Measurements from ENCODE around the gene FSIP1.

FSIP1 gene

DNA sequence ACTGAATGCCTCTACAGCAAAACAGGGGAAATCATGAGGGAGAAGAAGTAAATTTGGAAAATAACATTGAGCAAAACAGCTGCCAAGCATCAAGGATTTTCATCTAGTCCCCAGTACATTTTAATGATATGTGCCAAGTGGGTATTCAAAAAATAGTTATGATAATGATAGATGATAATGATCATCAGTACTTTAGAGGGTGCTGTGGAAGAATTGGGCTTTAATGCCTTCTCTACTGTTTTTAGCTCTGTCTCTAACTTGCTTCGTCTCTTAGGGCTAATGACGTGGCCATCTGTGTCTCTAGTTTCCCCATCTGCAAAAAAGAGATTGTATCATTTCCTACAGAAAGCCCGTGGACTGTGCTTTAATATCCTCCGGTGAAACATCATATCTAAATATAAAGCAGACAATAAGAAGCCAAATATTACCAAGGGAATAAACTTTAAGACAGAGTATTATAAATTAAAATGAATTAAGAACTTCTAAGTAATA lies 10.2 kb upstream of the FSIP1 start:
- no peak for DNase-seq (ENCODE audit: low spot score)

DNA sequence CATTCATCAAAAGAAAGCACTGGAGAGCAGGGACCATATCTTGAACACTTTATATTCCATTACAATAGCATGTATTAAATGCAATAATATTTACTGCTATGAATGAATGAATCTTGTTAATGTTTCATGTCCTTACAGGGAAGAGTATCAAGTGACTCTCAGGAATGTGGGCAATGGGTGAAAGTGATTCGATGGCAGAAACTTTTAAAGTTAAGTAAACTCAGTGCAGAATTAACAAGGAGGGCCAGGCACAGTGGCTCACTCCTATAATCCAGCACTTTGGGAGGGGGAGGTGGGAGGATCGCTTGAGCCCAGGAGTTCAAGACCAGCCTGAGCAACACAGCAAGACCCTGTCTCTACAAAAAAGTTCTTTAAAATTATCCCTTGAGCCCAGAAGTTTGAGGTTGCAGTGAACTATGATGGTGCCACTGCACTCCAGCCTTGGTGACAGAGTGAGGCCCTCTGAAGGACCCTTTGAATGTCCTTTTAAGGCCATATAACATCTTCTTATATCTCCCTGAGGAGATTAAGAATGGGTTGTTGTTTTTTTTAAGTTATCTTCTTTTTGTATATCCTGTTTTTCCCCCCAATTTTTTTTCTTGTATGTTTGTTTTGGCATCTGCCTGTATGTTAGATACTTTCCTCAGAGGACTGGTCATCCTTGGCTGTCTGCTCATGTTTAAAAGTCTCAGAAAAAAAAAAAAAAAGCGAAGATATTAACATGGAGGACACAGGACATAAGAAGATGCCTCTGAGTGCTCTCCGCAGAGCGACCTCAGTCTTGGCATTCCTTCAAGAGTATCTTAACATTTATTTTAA lies 9.6 kb upstream of the FSIP1 start:
- no peak for DNase-seq (ENCODE audit: low spot score)

GRCh38 chr15:39789736-39790135 lies 7.1 kb upstream of the FSIP1 start:
- DNase-seq (ENCODE audit: low spot score), result no peak

- DNase-seq (ENCODE audit: low spot score), result no peak
These were observed 6.3 kb upstream of the FSIP1 start for GRCh38 chr15:39788800-39789565.

DNA sequence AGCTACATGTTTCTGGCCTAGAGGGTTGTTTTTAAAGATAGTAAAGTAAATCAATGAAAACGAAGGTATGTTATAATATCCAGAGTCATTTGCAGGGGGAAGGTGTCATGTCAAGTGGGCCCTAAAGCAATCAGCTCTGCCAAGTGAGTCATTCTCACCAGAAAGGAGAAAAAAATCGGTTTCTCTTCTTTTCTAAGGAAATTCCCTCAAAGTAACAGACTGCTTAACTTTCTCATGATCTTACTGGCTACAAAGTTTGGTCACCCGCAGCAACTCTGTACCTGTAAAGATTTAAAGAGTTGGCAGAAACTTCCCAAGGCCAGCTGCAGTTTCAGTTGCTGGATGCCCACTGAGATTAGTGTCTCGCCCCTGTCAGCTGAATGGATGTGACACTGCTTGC lies 5.5 kb upstream of the FSIP1 start:
- no peak for DNase-seq (ENCODE audit: low spot score)

DNA sequence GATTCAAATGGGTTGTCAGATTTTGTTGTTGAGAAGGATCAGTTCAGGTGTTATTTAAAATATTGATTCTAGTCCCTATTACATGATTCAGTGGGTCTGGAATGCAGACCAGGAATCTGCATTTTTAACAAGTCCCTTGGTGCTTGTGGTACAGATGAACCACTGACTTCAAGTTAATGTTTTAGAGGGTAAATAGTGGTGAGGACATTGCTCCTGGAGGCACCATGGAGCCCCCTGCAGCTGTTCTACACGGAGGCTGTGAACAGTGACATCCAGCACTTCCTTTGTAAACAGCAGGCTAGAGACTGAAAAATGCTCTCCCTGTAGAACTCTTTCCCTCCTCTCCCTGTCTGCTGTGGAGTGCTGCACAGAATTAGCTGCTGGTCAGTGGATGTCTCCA lies 4.8 kb upstream of the FSIP1 start:
- no peak for DNase-seq (ENCODE audit: low spot score)

DNA sequence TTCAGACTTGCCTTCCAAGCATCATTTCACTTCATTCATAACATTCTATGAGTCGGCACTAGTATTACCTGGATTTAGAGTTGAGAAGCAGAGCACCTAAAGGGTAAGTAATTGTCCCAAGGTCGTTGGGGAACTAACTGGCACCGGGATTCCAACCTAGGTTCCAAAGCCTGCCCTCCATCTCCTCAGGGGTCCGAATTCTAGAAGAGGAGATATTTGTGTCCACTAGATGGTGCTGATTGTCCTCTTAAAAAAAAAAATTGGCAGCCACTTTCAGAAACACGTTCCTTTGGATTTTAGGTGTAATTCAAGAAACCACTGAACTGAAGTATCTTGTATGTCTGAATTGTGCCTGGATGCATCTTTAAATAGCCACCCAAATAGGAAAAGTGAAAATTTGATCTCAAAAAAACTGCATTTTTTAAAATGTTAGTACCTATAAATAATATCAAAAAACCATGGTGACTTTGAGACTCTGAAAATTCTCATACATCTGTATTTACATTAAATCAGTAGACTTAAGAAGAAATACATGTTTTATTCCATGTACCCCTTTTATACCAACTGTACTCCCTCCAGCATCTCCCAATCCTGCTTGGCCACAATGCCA lies 3.9 kb upstream of the FSIP1 start:
- peak; percentile 59 for DNase-seq (ENCODE audit: low spot score)

DNA sequence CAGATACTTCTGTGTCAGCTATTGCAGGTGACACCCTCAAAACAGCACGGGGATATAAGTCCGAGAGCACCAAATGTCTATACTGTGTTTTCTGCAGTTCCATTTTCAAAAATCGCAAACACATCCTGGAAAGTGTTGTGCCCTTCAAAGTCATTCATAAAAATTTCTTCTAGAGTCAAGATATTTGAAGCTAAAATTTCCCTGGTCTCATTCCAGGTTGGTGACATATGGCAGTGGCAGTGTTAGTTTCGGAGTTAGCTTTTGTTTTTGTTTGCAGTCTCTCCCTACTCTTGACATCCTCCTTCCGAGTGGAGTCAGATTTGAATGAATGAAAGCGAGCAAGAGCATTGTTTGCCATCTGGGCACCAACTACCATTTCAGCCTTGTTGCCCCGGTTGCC lies 3.2 kb upstream of the FSIP1 start:
- no peak for DNase-seq (ENCODE audit: low spot score)

GRCh38 chr15:39785139-39785538 lies 2.5 kb upstream of the FSIP1 start:
- no peak for DNase-seq (ENCODE audit: low spot score)

DNA sequence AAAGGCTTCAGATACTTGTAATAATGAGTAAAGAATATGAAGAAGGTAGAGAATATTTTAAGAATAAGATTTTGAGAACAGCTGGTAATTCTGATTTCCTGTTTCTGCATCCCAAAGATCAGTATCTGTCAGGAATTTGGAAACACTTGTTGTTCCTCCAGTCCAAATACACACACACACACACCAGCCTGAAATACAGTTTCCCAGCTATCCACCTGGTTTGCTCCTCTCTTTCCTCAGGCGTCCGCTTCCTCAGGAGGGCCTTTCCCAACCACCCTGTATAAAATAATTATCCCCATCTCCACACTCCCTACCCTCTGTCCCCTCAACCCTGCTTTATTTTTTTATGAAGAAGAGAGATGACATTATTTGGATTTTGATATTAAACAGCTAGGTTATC lies 2.0 kb upstream of the FSIP1 start:
- DNase-seq (ENCODE audit: low spot score), result no peak

GRCh38 chr15:39784125-39784524 lies 1.5 kb upstream of the FSIP1 start:
- no peak for DNase-seq (ENCODE audit: low spot score)

DNA sequence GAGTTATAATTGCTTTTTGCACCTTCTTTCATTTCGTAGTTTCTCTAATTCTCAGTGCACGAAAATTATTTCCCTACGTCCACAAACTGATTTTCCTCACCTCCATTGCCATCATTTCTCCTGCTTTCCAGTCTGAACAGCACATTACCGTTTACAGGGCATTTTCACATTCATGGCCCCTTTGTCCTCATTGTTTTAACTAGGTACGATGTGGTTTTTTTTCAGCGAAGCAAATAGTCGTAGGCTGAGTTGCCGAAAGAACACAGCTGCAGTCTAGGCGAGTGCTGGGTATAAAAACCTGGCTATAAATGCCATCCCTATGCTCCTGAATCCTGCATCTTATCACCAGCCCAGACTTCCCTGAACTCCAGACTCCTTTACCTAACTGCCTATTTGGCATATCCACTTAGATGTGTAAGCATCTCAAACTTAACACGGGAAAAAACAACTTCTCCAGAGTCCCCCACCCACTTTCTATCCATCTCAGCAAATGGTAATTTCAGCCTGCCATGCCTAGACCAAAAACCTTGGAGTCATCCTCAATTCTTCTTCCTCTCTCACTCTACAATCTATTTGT lies 691 bp upstream of the FSIP1 start:
- no peak for DNase-seq (ENCODE audit: low spot score)

GRCh38 chr15:39781967-39782302 lies 706 bp downstream of the FSIP1 start:
- no peak for DNase-seq (ENCODE audit: low spot score)

DNA sequence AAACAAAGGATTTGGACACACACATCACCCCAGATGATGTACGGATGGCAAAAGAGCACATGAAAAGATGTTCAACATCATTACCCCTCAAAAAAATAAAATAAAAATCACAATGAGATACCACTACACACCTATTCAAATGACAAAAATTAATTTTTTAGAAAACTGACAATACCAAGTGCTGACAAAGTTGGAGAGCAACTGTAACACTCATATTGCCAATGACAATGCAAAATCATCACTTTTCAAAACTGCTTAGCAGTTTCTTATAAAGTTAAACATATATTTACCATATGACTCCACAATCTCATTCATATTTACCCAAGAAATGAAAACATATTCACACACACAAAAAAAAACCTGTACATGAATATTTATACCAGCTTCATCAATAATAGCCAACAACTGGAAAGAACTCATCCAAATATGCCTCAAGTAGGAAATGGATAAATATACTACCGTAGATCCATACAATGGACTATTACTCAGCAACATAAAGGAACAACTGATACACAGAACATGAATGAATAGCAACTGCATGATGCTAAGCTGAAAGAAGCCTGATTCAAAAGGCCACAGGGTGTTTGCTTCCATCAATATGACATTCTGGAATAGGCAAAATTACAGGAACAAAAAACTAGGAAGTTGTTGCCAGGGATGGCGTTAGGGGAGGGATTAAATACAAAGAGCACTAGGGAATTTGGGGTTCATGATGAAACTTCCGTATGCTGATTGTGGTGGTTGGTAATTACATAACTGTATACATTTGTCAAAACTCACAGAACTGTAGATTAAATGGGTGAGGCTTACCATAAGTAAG lies 1.3 kb downstream of the FSIP1 start:
- no peak for DNase-seq (ENCODE audit: low spot score)

- no peak for DNase-seq (ENCODE audit: low spot score)
These were observed 4.6 kb downstream of the FSIP1 start for GRCh38 chr15:39778021-39778420.

- no peak for DNase-seq (ENCODE audit: low spot score)
These were observed 5.1 kb downstream of the FSIP1 start for GRCh38 chr15:39777496-39777895.

DNA sequence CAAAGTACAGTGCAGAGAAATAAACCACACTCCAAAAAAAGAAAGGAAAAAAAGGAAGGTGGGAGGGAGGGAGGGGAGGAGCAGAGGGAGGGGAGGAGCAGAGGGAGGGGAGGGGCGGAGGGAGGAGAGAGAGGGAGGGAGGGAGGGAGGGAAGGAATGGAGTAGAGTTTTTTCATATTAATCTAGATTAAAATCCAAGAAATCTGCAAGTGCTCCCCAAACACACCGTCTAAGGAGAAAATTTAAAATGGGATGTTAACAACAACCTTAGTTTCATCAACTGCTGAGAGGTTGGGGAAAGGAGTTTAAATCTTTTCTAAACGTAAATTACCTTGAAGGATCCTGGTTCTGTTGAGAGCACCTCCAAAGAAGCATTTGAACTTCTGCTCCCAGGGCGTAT lies 6.6 kb downstream of the FSIP1 start:
- no peak for DNase-seq (ENCODE audit: low spot score)

DNA sequence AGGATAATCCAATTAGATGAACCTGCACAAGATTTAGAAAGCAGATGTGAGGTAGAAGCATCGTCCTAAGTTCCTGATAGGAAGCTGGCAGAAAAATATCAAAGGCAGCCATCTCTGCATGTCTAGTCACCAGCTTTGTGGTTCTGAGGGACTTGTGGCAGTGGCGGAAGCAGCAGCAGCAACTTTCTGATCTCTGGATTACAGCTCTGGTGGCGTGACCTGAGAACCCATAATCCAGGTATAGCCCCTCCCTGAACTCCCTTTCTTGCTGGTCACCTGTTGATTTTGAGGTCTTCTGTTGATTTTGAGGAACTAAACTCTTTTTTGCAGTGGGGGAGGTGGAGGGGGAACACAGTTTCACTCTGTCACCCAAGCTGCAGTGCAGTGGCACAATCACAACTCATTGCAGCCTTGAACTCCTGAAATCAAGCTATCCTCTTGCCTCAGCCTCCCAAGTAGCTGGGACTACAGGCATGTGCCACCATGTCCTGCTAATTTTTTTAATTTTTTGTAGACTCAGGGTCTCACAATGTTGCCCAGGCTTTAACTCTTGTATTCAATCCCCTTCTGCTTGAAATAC lies 7.9 kb downstream of the FSIP1 start:
- DNase-seq (ENCODE audit: low spot score), result peak; percentile 48

- no peak for DNase-seq (ENCODE audit: low spot score)
These were observed 11.6 kb downstream of the FSIP1 start for GRCh38 chr15:39770748-39771689.

GRCh38 chr15:39767921-39768320 lies 14.7 kb downstream of the FSIP1 start:
- no peak for DNase-seq (ENCODE audit: low spot score)

All from SK-N-DZ (cell line).